Measurements from ENCODE around the gene TICRR.

TICRR gene

DNA sequence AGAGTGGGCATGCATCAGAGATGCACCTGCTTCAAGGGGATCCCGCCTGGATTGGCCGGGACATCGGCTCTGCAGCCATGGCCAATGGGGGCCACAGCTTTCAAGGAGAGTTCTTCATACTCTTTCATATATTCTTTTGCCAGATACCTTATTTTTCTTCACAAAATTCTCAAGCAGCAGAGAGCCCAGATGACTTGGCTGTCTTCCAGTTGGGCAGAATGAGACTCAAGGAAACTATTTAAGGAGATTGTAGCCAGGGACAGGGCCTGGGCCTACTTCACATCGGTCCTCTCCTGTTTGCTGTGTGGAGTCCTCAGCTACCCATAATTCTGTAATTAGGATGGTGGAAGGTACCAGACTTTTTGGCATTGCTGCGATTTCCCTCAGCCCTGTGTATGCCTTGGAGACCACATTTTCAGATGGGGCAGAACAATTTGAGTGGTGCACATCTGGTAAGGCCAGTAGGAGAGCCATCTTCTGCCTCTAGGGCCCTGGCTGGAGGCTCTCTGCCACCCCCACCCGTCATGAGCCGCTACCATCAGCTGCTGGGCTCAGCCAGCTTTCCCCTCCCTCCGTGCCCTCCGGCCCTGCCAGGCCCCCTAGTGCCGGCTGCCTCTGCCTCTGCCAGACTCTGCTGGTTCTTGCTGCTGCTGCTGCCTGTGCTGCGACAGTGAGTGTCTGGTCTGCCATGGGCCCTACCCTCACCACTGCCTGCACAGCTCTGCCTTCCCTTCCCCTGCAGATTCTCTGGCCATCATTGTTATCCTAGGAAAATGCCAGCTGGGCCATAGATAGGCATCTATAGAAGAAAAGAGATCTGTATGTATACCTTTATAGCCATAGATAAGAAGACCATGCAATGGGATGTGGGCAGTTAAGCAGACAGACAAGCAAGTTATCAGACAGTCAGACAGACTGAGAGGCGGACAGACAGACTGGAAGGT, 97.2 kb downstream of the TICRR start:
- DNase-seq (ENCODE audit: low spot score): no peak

DNA sequence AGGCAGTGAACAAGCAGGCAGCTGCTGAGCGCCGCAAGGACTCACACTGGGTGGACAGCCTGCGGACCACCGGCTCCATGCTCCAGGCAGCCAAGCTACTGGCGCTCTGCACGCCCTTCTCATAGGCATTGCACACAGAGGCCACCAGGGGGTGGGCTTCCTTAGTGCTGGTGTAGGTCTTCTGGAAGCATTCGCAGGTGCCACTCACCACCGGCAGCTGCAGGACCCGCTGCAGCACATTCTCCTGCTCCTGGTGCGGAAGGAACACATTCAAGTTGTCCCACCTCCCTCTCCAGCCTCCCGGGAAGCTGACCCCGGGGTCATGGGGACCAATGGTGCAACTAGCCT, 97.9 kb downstream of the TICRR start:
- no peak for DNase-seq (ENCODE audit: low spot score)

DNA sequence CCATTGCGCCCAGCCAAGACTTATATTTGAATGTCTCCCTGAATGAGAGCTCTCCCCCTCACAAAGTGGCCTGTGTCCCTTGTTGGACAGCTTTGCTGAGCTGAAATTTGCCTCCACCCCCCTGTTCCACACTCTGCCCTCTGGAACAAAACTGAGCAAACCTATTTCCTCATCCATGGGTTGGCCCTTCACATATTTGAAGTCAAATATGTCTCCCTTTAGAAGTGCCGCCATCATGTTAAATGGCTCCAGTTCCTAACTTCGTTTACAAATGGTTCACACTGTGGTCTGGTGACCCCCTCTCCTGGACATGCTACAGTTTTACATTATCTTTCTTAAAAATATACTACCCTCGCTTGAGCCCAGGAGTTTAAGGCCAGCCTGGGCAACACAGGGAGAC, 99.3 kb downstream of the TICRR start:
- DNase-seq (ENCODE audit: low spot score): no peak

DNA sequence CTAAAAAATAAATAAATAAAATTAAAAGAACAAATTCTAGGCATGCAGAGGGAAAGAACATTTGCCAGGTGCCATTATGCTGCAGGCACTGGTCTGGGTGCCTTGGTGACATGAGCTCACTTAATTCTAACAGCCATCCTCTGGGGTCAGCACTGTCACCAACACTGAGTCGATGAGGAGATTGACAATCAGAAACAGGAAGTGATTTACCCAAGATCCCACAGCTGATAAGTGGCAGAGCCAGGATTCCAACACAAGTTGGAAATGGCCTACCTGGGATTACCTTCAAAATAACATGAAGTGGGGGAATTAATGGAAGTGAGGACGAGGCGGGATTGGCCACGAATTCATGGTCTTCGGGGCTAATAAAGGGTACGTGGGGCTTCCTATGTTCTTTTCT, 100.3 kb downstream of the TICRR start:
- DNase-seq (ENCODE audit: low spot score): no peak

DNA sequence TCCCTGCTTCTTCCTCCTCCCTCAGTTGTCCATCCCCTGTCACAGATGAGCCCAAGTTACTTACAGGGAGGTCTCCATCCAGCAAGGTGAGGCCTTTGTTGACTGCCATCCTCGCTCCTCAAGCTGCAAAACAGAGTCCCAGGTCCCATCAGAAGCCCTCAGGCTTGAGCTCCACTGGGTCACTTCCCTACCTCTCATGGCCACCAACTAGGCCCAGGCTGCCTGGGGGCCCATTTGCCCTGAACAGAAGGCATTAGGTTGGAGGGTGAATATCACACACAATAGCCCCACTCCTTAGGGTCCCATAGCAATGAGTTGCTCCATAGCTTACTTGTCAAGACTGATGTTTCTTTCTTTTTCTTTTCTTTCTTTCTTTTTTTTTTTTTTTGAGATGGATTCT, 102.1 kb downstream of the TICRR start:
- no peak for DNase-seq (ENCODE audit: low spot score)

Data from putamen (tissue), 1 donor.